Smooth muscle cell of the brain vasculature (primary cell): Measurements from ENCODE around the gene DOK6.

ENCODE experiments used
- DNase-seq: peaks from one replicate; pipeline ENCODE4 v3.0.0-alpha.2; 2012; ENCODE audit warnings: low read depth, low spot score

The DOK6 gene

GRCh38 chr18:69538849-69539248 lies 138.2 kb downstream of the DOK6 start:
- DNase-seq: no peak

- DNase-seq: no peak
Measured at GRCh38 chr18:69539404-69539803, 138.7 kb downstream of the DOK6 start.

- no peak for DNase-seq
Measured at GRCh38 chr18:69556228-69556627, 155.5 kb downstream of the DOK6 start.

- no peak for DNase-seq
Measured at GRCh38 chr18:69557282-69557681, 156.6 kb downstream of the DOK6 start.

- no peak for DNase-seq
Measured at GRCh38 chr18:69558052-69558451, 157.4 kb downstream of the DOK6 start.

GRCh38 chr18:69559604-69560003 lies 158.9 kb downstream of the DOK6 start:
- no peak for DNase-seq

- DNase-seq: no peak
Measured at GRCh38 chr18:69564602-69565001, 163.9 kb downstream of the DOK6 start.

- no peak for DNase-seq
Measured at GRCh38 chr18:69567813-69568488, 167.3 kb downstream of the DOK6 start.

- no peak for DNase-seq
Measured at GRCh38 chr18:69569133-69569532, 168.4 kb downstream of the DOK6 start.

- DNase-seq: no peak
Measured at GRCh38 chr18:69574401-69574800, 173.7 kb downstream of the DOK6 start.

- DNase-seq: no peak
Measured at GRCh38 chr18:69580107-69580506, 179.4 kb downstream of the DOK6 start.

GRCh38 chr18:69584429-69584828 lies 183.7 kb downstream of the DOK6 start:
- no peak for DNase-seq

- DNase-seq: no peak
Measured at GRCh38 chr18:69585696-69586095, 185.0 kb downstream of the DOK6 start.

- no peak for DNase-seq
Measured at GRCh38 chr18:69586537-69586936, 185.8 kb downstream of the DOK6 start.

GRCh38 chr18:69588301-69588700 lies 187.6 kb downstream of the DOK6 start:
- no peak for DNase-seq

GRCh38 chr18:69590150-69590549 lies 189.5 kb downstream of the DOK6 start:
- no peak for DNase-seq

- no peak for DNase-seq
Measured at GRCh38 chr18:69596345-69596744, 195.7 kb downstream of the DOK6 start.

- DNase-seq: no peak
Measured at GRCh38 chr18:69597561-69597960, 196.9 kb downstream of the DOK6 start.

- DNase-seq: no peak
Measured at GRCh38 chr18:69599377-69599776, 198.7 kb downstream of the DOK6 start.

GRCh38 chr18:69612242-69612641 lies 211.6 kb downstream of the DOK6 start:
- no peak for DNase-seq

- DNase-seq: no peak
Measured at GRCh38 chr18:69616114-69616513, 215.4 kb downstream of the DOK6 start.

- DNase-seq: no peak
Measured at GRCh38 chr18:69617408-69617807, 216.7 kb downstream of the DOK6 start.

- DNase-seq: no peak
Measured at GRCh38 chr18:69617888-69618287, 217.2 kb downstream of the DOK6 start.

- DNase-seq: no peak
Measured at GRCh38 chr18:69622184-69622583, 221.5 kb downstream of the DOK6 start.
